NT2/D1 (cell line): Measurements from ENCODE around the gene CCND2.

Experiments used
- DNase-seq: peaks from one replicate; pipeline ENCODE4 v3.0.0-alpha.2; 2011; ENCODE audit warnings: low read depth, low spot score
- H3K27me3 ChIP-seq: 2 replicates; pipeline ENCODE4 v1.6.0; 2011; ENCODE audit warnings: mild to moderate bottlenecking; ENCODE audit not compliant: insufficient read length, insufficient read depth
- H3K36me3 ChIP-seq: 2 replicates; pipeline ENCODE4 v1.6.1; 2011; ENCODE audit warnings: mild to moderate bottlenecking, low read length, mixed read lengths; ENCODE audit not compliant: insufficient read depth, insufficient read length
- H3K4me1 ChIP-seq: 2 replicates; pipeline ENCODE4 v1.5.1; 2011; ENCODE audit not compliant: insufficient read depth, insufficient read length
- H3K4me3 ChIP-seq: 2 replicates; pipeline ENCODE4 v1.5.1; 2011; ENCODE audit warnings: low read depth; ENCODE audit not compliant: insufficient read length
- H3K9ac ChIP-seq: 2 replicates; pipeline ENCODE4 v1.6.0; 2011; ENCODE audit warnings: low read depth; ENCODE audit not compliant: insufficient read length
- H3K9me3 ChIP-seq: 2 replicates; pipeline ENCODE4 v1.5.1; 2011; ENCODE audit warnings: mild to moderate bottlenecking, low read length; ENCODE audit not compliant: insufficient read depth
- SUZ12 ChIP-seq: IDR thresholded peaks from 2 replicates; pipeline ENCODE4 v1.6.1; 2011; ENCODE audit not compliant: insufficient read length, insufficient read depth; ENCODE audit errors: extremely low read depth
- YY1 ChIP-seq: IDR thresholded peaks from 2 replicates; pipeline ENCODE4 v1.6.1; 2011; ENCODE audit not compliant: insufficient read length, insufficient read depth
- ZNF274 ChIP-seq: IDR thresholded peaks from 2 replicates; pipeline ENCODE4 v1.6.1; 2011; ENCODE audit warnings: mild to moderate bottlenecking, low read depth, low read length

The CCND2 gene

GRCh38 chr12:4288296-4289131 lies 15.0 kb downstream of the CCND2 start:
- DNase-seq = no peak
- Histone ChIP-seq H3K9ac (no peak overlapping the region), H3K27me3 (no peaks in the 10 kb centered on the region), H3K4me1 (peaks cover 35% of the 10 kb centered on the region), H3K4me3 (no peak overlapping the region), H3K36me3 (peaks cover 98% of the 10 kb centered on the region), H3K9me3 (no peaks in the 10 kb centered on the region)
- TF ChIP-seq ZNF274 (no peak), SUZ12 (no peak), YY1 (no peak)

- DNase-seq = no peak
- TF ChIP-seq YY1 (no peak), SUZ12 (no peak)
- H3K4me1 ChIP-seq = peaks cover 40% of the 10 kb centered on the region
- no peaks in the 10 kb centered on the region for H3K27me3 ChIP-seq
- no peak overlapping the region for H3K4me3 ChIP-seq
- peaks cover 98% of the 10 kb centered on the region for H3K36me3 ChIP-seq
- H3K9me3 ChIP-seq = no peaks in the 10 kb centered on the region
- H3K9ac ChIP-seq = no peak overlapping the region
These were observed 15.8 kb downstream of the CCND2 start for GRCh38 chr12:4289231-4289878.

GRCh38 chr12:4289998-4290790 lies 16.6 kb downstream of the CCND2 start:
- no peak overlapping the region for H3K9ac ChIP-seq
- peaks cover 99% of the 10 kb centered on the region for H3K36me3 ChIP-seq
- H3K4me1 ChIP-seq = peaks cover 43% of the 10 kb centered on the region
- H3K4me3 ChIP-seq = no peak overlapping the region
- no peaks in the 10 kb centered on the region for H3K27me3 ChIP-seq
- no peak for TF ChIP-seq SUZ12
- no peak for TF ChIP-seq YY1
- TF ChIP-seq ZNF274 = no peak
- H3K9me3 ChIP-seq = no peaks in the 10 kb centered on the region
- DNase-seq = no peak

GRCh38 chr12:4292341-4293073 lies 18.9 kb downstream of the CCND2 start:
- no peak for TF ChIP-seq SUZ12
- TF ChIP-seq YY1 = no peak
- TF ChIP-seq ZNF274 = no peak
- H3K27me3 ChIP-seq = no peaks in the 10 kb centered on the region
- H3K36me3 ChIP-seq = peaks cover 96% of the 10 kb centered on the region
- H3K4me1 ChIP-seq = peaks cover 30% of the 10 kb centered on the region
- no peaks in the 10 kb centered on the region for H3K9me3 ChIP-seq
- peak overlapping the region; percentile 12 for H3K9ac ChIP-seq
- no peak for DNase-seq
- H3K4me3 ChIP-seq = no peak overlapping the region

- no peak for TF ChIP-seq YY1
- TF ChIP-seq ZNF274 = no peak
- no peak for TF ChIP-seq SUZ12
- Histone ChIP-seq H3K36me3 (peaks cover 96% of the 10 kb centered on the region), H3K9ac (no peak overlapping the region), H3K4me1 (peaks cover 28% of the 10 kb centered on the region), H3K4me3 (no peak overlapping the region), H3K9me3 (no peaks in the 10 kb centered on the region), H3K27me3 (no peaks in the 10 kb centered on the region)
- DNase-seq = no peak
These were observed 19.9 kb downstream of the CCND2 start for GRCh38 chr12:4293299-4293965.

GRCh38 chr12:4293966-4294505 lies 20.5 kb downstream of the CCND2 start:
- peaks cover 95% of the 10 kb centered on the region for H3K36me3 ChIP-seq
- TF ChIP-seq YY1 (no peak), SUZ12 (no peak), ZNF274 (no peak)

More at GRCh38 chr12:4293966-4294505, 20.5 kb downstream of the CCND2 start:
- H3K4me3 ChIP-seq = no peak overlapping the region
- no peak overlapping the region for H3K9ac ChIP-seq
- H3K27me3 ChIP-seq = no peaks in the 10 kb centered on the region
- H3K9me3 ChIP-seq = no peaks in the 10 kb centered on the region
- H3K4me1 ChIP-seq = peaks cover 23% of the 10 kb centered on the region
- no peak for DNase-seq
